HG03103 (cell line): ENCODE data around the gene COMMD3.
"Not testable (repeated sequence)": the region's sequence is repeated elsewhere in the genome, so short reads cannot be mapped to it uniquely, and the experiment has no call there.

ENCODE experiments used
- ATAC-seq: cut with Tn5 transposase; IDR thresholded peaks from one replicate; pipeline ENCODE4 v1.9.1; 2021; ENCODE audit warnings: low read depth; ENCODE audit not compliant: unreplicated experiment

Gene COMMD3

GRCh38 chr10:22316286-22317075 lies at the start of gene COMMD3:
TSS of gene COMMD3 (plus strand) at chr10:22316388. CDS start at chr10:22316418, 30 bp downstream.
- peak; percentile 45 for ATAC-seq

- ATAC-seq = no peak
Observed at GRCh38 chr10:22268503-22268902, 47.7 kb upstream of the COMMD3 start.

GRCh38 chr10:22271786-22272185 lies 44.4 kb upstream of the COMMD3 start:
- no peak for ATAC-seq

- no peak for ATAC-seq
Observed at GRCh38 chr10:22278441-22278782, 37.8 kb upstream of the COMMD3 start.

GRCh38 chr10:22280078-22280477 lies 36.1 kb upstream of the COMMD3 start:
- ATAC-seq = no peak

GRCh38 chr10:22285130-22285529 lies 31.1 kb upstream of the COMMD3 start:
- no peak for ATAC-seq

GRCh38 chr10:22293747-22294404 lies 22.3 kb upstream of the COMMD3 start:
- ATAC-seq = no peak

GRCh38 chr10:22294694-22295093 lies 21.5 kb upstream of the COMMD3 start:
- no peak for ATAC-seq

- no peak for ATAC-seq
Observed at GRCh38 chr10:22301193-22301592, 15.0 kb upstream of the COMMD3 start.

- ATAC-seq = no peak
Observed at GRCh38 chr10:22303461-22303860, 12.7 kb upstream of the COMMD3 start.

GRCh38 chr10:22305721-22306120 lies 10.5 kb upstream of the COMMD3 start:
- ATAC-seq = no peak

GRCh38 chr10:22308390-22308789 lies 7.8 kb upstream of the COMMD3 start:
- ATAC-seq = peak; percentile 97

GRCh38 chr10:22309180-22310000 lies 6.8 kb upstream of the COMMD3 start:
- ATAC-seq = no peak

- ATAC-seq = not testable (repeated sequence)
Observed at GRCh38 chr10:22310012-22310411, 6.2 kb upstream of the COMMD3 start.

- ATAC-seq = no peak
Observed at GRCh38 chr10:22310928-22311327, 5.3 kb upstream of the COMMD3 start.

GRCh38 chr10:22314852-22315251 lies 1.3 kb upstream of the COMMD3 start:
- no peak for ATAC-seq

GRCh38 chr10:22315455-22316285 lies 518 bp upstream of the COMMD3 start:
- ATAC-seq = peak; percentile 23

GRCh38 chr10:22317076-22317370 lies 835 bp downstream of the COMMD3 start:
- ATAC-seq = peak; percentile 18

GRCh38 chr10:22317771-22318565 lies 1.8 kb downstream of the COMMD3 start:
- ATAC-seq = no peak

- ATAC-seq = no peak
Observed at GRCh38 chr10:22318772-22319171, 2.6 kb downstream of the COMMD3 start.
